ENCODE measurements around the gene ARL5A. TPM values are rescaled to one million over a fixed set of nuclear protein-coding genes. Genes with fewer than 3 reads are reported as not detected.

Gene ARL5A
- total RNA-seq, 2 donors from 2014 or later: 28.0 to 33.8 TPM

DNA sequence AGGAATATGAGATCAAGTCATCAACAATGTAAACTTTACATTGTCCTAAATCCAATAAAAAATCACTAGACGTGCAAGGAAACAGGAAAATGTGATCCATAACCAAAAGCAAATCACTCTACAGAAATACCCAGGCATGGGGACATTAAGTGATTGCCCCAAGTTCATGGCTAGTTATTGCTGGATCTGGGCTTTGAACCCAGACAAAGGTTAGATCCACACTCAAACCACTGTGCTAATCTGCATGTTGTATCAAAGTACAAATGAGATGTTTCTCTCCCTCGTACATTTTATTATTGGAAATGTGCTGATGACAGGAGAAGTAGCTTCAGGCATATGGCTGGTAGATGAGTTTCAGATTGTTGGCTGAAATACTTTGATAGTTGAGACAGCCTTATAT, 2.7 kb upstream of the ARL5A start:
- Histone ChIP-seq H3K4me3 (no peak overlapping the region), H3K27me3 (replicated peaks; ENCODE audit: insufficient read depth) (no peaks in the 10 kb centered on the region), H3K4me1 (replicated peaks) (no peaks in the 10 kb centered on the region), H3K36me3 (no peaks in the 10 kb centered on the region), H3K9me3 (no peaks in the 10 kb centered on the region), H3K27ac (no peak overlapping the region)
- intact Hi-C loops (cut with DNase I): no loop called here
- no peak for DNase-seq (ENCODE audit: low spot score)
- no peak for TF ChIP-seq POLR2AphosphoS5 (IDR thresholded peaks at IDR 0.05)
- TF ChIP-seq, protein P1, sequence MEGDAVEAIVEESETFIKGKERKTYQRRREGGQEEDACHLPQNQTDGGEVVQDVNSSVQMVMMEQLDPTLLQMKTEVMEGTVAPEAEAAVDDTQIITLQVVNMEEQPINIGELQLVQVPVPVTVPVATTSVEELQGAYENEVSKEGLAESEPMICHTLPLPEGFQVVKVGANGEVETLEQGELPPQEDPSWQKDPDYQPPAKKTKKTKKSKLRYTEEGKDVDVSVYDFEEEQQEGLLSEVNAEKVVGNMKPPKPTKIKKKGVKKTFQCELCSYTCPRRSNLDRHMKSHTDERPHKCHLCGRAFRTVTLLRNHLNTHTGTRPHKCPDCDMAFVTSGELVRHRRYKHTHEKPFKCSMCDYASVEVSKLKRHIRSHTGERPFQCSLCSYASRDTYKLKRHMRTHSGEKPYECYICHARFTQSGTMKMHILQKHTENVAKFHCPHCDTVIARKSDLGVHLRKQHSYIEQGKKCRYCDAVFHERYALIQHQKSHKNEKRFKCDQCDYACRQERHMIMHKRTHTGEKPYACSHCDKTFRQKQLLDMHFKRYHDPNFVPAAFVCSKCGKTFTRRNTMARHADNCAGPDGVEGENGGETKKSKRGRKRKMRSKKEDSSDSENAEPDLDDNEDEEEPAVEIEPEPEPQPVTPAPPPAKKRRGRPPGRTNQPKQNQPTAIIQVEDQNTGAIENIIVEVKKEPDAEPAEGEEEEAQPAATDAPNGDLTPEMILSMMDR (IDR thresholded peaks at IDR 0.05): no peak
- WGBS: 53% methylated on average over 2 of the region's 2 CpGs

DNA sequence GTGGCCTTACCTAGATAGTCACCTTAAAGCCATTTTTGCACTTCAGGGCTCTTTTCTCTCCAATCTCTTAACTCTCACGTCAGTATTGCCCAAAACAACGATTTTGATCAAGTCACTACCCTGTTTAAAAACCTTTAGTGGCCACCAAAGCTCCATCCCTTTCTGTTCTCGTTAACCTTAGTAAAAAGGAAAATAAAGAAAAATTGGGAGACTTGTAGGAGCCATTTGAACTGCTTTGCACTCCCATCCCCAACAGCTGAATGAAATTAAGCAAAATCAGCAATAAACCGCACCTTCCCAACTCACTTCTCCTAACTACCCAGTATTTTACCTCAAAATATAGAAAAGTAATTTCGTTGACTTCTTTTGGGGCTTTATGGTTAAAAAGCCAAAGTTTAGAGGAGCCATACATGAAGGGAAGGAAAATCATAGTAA, 686 bp upstream of the ARL5A start:
- Histone ChIP-seq H3K4me3 (peak overlapping the region; percentile 78 to 81), H3K9me3 (no peaks in the 10 kb centered on the region), H3K36me3 (no peaks in the 10 kb centered on the region), H3K27me3 (replicated peaks; ENCODE audit: insufficient read depth) (no peaks in the 10 kb centered on the region), H3K4me1 (replicated peaks) (no peaks in the 10 kb centered on the region), H3K27ac (peak overlapping the region; percentile 82 to 84)
- TF ChIP-seq POLR2A (IDR thresholded peaks at IDR 0.05) (no peak), POLR2AphosphoS5 (IDR thresholded peaks at IDR 0.05) (no peak)
- TF ChIP-seq, protein P1 (IDR thresholded peaks at IDR 0.05): no peak
- intact Hi-C loops (cut with DNase I): loop anchor here (10.0 kb wide), 2 partner anchors 54 to 176 kb away; no protein-coding TSS in a partner anchor
- WGBS: 85% methylated on average over 5 of the region's 5 CpGs
- DNase-seq (ENCODE audit: low spot score): no peak

DNA sequence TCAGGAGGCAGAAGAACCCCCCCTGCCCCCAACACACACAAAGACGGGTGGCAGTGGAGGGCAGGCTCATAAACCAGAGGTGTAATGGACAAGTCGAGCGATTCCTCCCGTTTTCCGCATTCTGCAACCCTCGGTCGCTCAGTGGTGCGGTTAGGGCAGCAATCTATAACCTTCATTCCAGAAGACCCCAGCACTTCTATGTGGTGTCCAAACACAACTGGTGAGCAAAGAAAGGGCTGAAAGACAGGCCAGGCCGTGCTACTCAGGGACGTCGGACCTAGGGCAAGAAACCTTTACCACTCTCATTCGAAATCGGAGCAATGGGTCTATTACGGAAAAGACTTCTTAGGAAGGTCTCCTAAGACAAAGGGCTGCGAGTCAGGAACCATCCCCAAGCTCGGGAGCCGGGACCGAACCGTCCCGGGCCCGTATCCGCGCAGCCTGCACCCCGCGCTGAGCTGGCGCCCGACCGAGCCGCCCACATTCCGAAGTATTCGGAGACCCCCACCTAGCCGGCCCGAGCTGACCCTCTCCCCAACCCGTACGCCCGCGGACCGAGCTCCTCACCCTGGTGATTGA, 568 bp downstream of the ARL5A start:
- peak; percentile 22 for DNase-seq (ENCODE audit: low spot score)
- Histone ChIP-seq H3K36me3 (no peaks in the 10 kb centered on the region), H3K4me3 (peak overlapping the region; percentile 78 to 81), H3K4me1 (replicated peaks) (no peaks in the 10 kb centered on the region), H3K27me3 (replicated peaks; ENCODE audit: insufficient read depth) (no peaks in the 10 kb centered on the region), H3K9me3 (no peaks in the 10 kb centered on the region), H3K27ac (peak overlapping the region; percentile 82 to 84)
- intact Hi-C loops (cut with DNase I): loop anchor here (10.0 kb wide), 2 partner anchors 53 to 177 kb away; no protein-coding TSS in a partner anchor
- TF ChIP-seq, protein P1 (IDR thresholded peaks at IDR 0.05): no peak
- TF ChIP-seq POLR2AphosphoS5 (IDR thresholded peaks at IDR 0.05) (no peak), POLR2A (IDR thresholded peaks at IDR 0.05) (no peak)
- WGBS: under 1% methylated on average over 30 of the region's 38 CpGs

DNA sequence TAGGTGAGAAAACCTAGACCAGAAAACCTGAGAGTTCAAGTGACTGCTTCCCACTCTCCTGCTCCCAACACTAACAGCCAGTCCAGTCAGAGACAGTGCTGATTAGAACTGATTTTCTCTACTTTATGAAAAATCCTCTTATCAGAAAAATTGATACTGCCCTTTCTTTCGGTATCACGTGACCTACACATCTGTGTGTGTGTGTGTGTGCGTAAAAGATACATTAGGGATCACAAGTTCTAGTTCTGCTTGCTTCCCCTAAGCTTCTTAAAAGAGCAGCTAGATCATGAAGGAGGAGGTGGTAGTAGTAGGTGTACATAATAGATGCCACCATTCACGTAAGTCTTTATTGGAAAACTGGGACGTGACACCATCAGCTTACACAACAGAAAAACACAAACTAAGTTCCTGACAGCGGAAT, 1.5 kb downstream of the ARL5A start:
- H3K4me3 ChIP-seq: peak overlapping the region in 1 of 2 donors; percentile 78
- H3K27ac ChIP-seq: no peak overlapping the region
- TF ChIP-seq POLR2AphosphoS5 (IDR thresholded peaks at IDR 0.05) (no peak), POLR2A (IDR thresholded peaks at IDR 0.05) (no peak)
- TF ChIP-seq, protein P1 (IDR thresholded peaks at IDR 0.05): no peak
- WGBS: 39% methylated on average over 6 of the region's 6 CpGs
- no peaks in the 10 kb centered on the region for H3K36me3 ChIP-seq
- H3K4me1 ChIP-seq (replicated peaks): no peaks in the 10 kb centered on the region
- intact Hi-C loops (cut with DNase I): loop anchor here (10.0 kb wide), 2 partner anchors 52 to 178 kb away; no protein-coding TSS in a partner anchor
- H3K9me3 ChIP-seq: no peaks in the 10 kb centered on the region
- no peak for DNase-seq (ENCODE audit: low spot score)
- H3K27me3 ChIP-seq (replicated peaks; ENCODE audit: insufficient read depth): no peaks in the 10 kb centered on the region

DNA sequence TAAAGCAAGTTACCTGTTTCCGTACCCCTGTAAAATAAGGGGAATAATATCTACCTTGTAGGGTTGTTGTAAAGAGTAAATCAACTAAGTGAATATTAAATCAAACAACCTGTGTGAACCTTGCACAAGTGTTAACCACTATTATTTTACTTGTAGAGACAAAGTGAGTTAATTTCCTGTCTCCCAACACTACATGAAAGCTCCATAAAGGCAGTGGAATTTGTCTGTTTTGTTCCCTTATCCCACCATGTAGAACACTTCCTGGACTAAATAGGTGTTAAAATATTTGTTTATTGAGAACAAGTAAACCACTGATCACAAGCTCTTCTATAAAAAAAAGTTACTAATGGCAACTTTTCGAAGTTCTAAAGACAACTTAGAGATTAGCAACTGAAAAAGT, 3.3 kb downstream of the ARL5A start:
- Histone ChIP-seq H3K36me3 (no peaks in the 10 kb centered on the region), H3K4me3 (no peak overlapping the region), H3K27me3 (replicated peaks; ENCODE audit: insufficient read depth) (no peaks in the 10 kb centered on the region), H3K4me1 (replicated peaks) (no peaks in the 10 kb centered on the region), H3K9me3 (no peaks in the 10 kb centered on the region), H3K27ac (no peak overlapping the region)
- WGBS: 50% methylated on average over 2 of the region's 2 CpGs
- DNase-seq (ENCODE audit: low spot score): no peak
- TF ChIP-seq POLR2AphosphoS5 (IDR thresholded peaks at IDR 0.05) (no peak), POLR2A (IDR thresholded peaks at IDR 0.05) (no peak)
- TF ChIP-seq, protein P1 (IDR thresholded peaks at IDR 0.05): no peak
- intact Hi-C loops (cut with DNase I): loop anchor here (10.0 kb wide), 2 partner anchors 50 to 180 kb away; no protein-coding TSS in a partner anchor
